Endothelial cell of umbilical vein (primary cell): Measurements from ENCODE around the gene SH2D3C. TPM values are rescaled to one million over a fixed set of nuclear protein-coding genes. Genes with fewer than 3 reads are reported as not detected.
A peak's percentile ranks its signal among the peaks of the same experiment; 100 is the strongest.

Source experiments
- BruUV-seq: library from RNA; stranded (reverse); fragments of 400-500 nt; replicated peaks from 2 replicates; lab custom pipeline; 2021; lab: Mats Ljungman, UMichigan
- CTCF ChIA-PET: fragments of 300-600, 350-600 bp; sonication (Branson Sonifier 250); formaldehyde crosslinking; loops from one replicate; lab custom pipeline; 2021; ENCODE audit warnings: antibody characterized with exemption, inconsistent platforms; lab: Charles Lee
- POLR2A ChIA-PET: fragments of 300-600, 350-600 bp; sonication (Branson Sonifier 250); formaldehyde crosslinking; loops from one replicate; lab custom pipeline; 2021; ENCODE audit warnings: antibody characterized with exemption, inconsistent platforms; lab: Charles Lee
- DNase-seq: peaks from one replicate; pipeline ENCODE4 v3.0.0-alpha.2; 2011; ENCODE audit warnings: low read depth, low spot score
- FAIRE-seq: peaks from 2 replicates; lab custom pipeline; 2011; peaks lifted over from hg19 to GRCh38; lab: Jason Lieb, UNC
- H2AFZ ChIP-seq: 2 replicates; pipeline ENCODE4 v1.6.0; 2012; ENCODE audit warnings: low read depth, low read length, control low read depth, inconsistent platforms
- H3K27ac ChIP-seq: 2 replicates; pipeline ENCODE4 v1.5.1; 2011; ENCODE audit warnings: low read depth, mild to moderate bottlenecking, control low read depth, low read length, moderate library complexity; ENCODE audit not compliant: insufficient read depth
- H3K27me3 ChIP-seq, 2 experiments: 2 replicates each; pipeline versions ENCODE4 v1.6.0 to v1.6.1; 2011; ENCODE audit warnings: low read length in 2 of 2, mixed read lengths in 1 of 2; ENCODE audit not compliant: control insufficient read depth in 2 of 2, insufficient read depth in 2 of 2
- H3K36me3 ChIP-seq, 2 experiments: 2 replicates in 1 of 2; 3 replicates in 1 of 2; pipeline ENCODE4 v1.5.1; 2011; ENCODE audit warnings: low read length in 2 of 2, mild to moderate bottlenecking in 1 of 2, moderate library complexity in 1 of 2; ENCODE audit not compliant: control insufficient read depth in 2 of 2, insufficient read depth in 2 of 2; ENCODE audit errors: extremely low read depth in 1 of 2
- H3K4me1 ChIP-seq: 3 replicates; pipeline ENCODE4 v1.5.1; 2011; ENCODE audit warnings: mild to moderate bottlenecking, low read length; ENCODE audit not compliant: control insufficient read depth, insufficient read depth; ENCODE audit errors: extremely low read depth
- H3K4me2 ChIP-seq: 2 replicates; pipeline ENCODE4 v1.6.1; 2011; ENCODE audit warnings: low read length, control low read depth, mixed read lengths; ENCODE audit not compliant: insufficient read depth
- H3K4me3 ChIP-seq, 3 experiments: fragments of 200-600 bp in 1 of 3; sonication (generic), shearing (Covaris generic) in 1 of 3; replicated peaks in 1 of 3; 2 replicates each; pipeline ENCODE4 v1.5.1; 2011 to 2016; ENCODE audit warnings: control low read depth in 3 of 3, low read length in 3 of 3, mild to moderate bottlenecking in 2 of 3, inconsistent platforms in 1 of 3, low read depth in 1 of 3, moderate library complexity in 1 of 3; ENCODE audit not compliant: insufficient read depth in 1 of 3
- H3K79me2 ChIP-seq: 2 replicates; pipeline ENCODE4 v1.6.0; 2012; ENCODE audit warnings: low read length, inconsistent platforms; ENCODE audit not compliant: control insufficient read depth, insufficient read depth
- H3K9ac ChIP-seq: replicated peaks from 2 replicates; pipeline ENCODE3; 2011; ENCODE audit warnings: low read length, control low read depth; ENCODE audit not compliant: insufficient read depth; ENCODE audit errors: extremely low read depth
- H3K9me1 ChIP-seq: replicated peaks from 3 replicates; pipeline ENCODE4 v1.6.0; 2011; ENCODE audit warnings: mild to moderate bottlenecking, low read length; ENCODE audit not compliant: control insufficient read depth, insufficient read depth; ENCODE audit errors: extremely low read depth
- H3K9me3 ChIP-seq: replicated peaks from 2 replicates; pipeline ENCODE4 v1.5.1; 2012; ENCODE audit warnings: low read length, inconsistent platforms; ENCODE audit not compliant: control insufficient read depth, insufficient read depth
- H4K20me1 ChIP-seq: replicated peaks from 2 replicates; pipeline ENCODE3; 2011; ENCODE audit warnings: mild to moderate bottlenecking, low read length; ENCODE audit not compliant: control insufficient read depth, insufficient read depth; ENCODE audit errors: extremely low read depth
- EZH2 ChIP-seq: IDR thresholded peaks from 2 replicates; pipeline ENCODE4 v1.6.1; 2012; ENCODE audit warnings: borderline replicate concordance, low read depth, mild to moderate bottlenecking, moderate library complexity, low read length, inconsistent platforms; ENCODE audit not compliant: severe bottlenecking
- FOS ChIP-seq: IDR thresholded peaks from 2 replicates; pipeline ENCODE4 v1.6.1; 2011; ENCODE audit warnings: mild to moderate bottlenecking, low read length, moderate library complexity, borderline replicate concordance; ENCODE audit not compliant: insufficient read depth
- GATA2 ChIP-seq: IDR thresholded peaks from 2 replicates; pipeline ENCODE4 v1.7.0; 2011; ENCODE audit warnings: low read depth, mild to moderate bottlenecking, moderate library complexity, mixed read lengths, low read length; ENCODE audit not compliant: insufficient read length, insufficient read depth
- JUN ChIP-seq: IDR thresholded peaks from 2 replicates; pipeline ENCODE4 v1.6.1; 2011; ENCODE audit warnings: borderline replicate concordance, low read depth; ENCODE audit not compliant: insufficient read length, insufficient read depth
- MYC ChIP-seq: IDR thresholded peaks from one replicate; pipeline ENCODE4 v1.6.1; 2011; ENCODE audit warnings: mild to moderate bottlenecking, low read depth, low read length
- POLR2A ChIP-seq: IDR thresholded peaks from 2 replicates; pipeline ENCODE4 v1.6.1; 2012; ENCODE audit warnings: low read depth, mild to moderate bottlenecking, control low read depth, low read length
- POLR2AphosphoS5 ChIP-seq: IDR thresholded peaks from 2 replicates; pipeline ENCODE4 v1.6.1; 2012; ENCODE audit warnings: low read depth, mild to moderate bottlenecking, control low read depth, low read length, moderate library complexity; ENCODE audit not compliant: insufficient read depth
- dilution Hi-C: fragments of 300-500 bp; cut with MboI; formaldehyde crosslinking; loops from one replicate; pipeline ENCODE4 v1.15.0; 2019; ENCODE audit warnings: low sequenced_read_pairs; ENCODE audit not compliant: extremely low pct_ligation_motif_present
- intact Hi-C: fragments of 100-400 bp; cut with micrococcal nuclease; formaldehyde crosslinking; loops from one replicate; pipeline ENCODE4 v1.10.0; 2022
- polyA plus RNA-seq, 4 experiments: library from polyadenylated mRNA; depleted of rRNA in 3 of 4; stranded (reverse) in 3 of 4; unstranded in 1 of 4; fragments of >200 nt; gene quantifications; 2 replicates each; pipeline versions ENCODE4 v1.2.1 to v1.2.3, GENCODE V29; 2011 to 2012; ENCODE audit warnings: missing spikeins in 1 of 4
- total RNA-seq: library from RNA; stranded (reverse); gene quantifications from 2 replicates; pipeline ENCODE4 v1.2.3, GENCODE V29; 2021
- TF ChIP-seq, protein P1 (sequence below), 2 donors: IDR thresholded peaks; 1 replicate in 1 of 2; 2 replicates in 1 of 2; pipeline ENCODE4 v1.5.1; 2011; ENCODE audit warnings: low read length in 2 of 2, mild to moderate bottlenecking in 2 of 2, moderate library complexity in 2 of 2, control low read depth in 1 of 2, inconsistent platforms in 1 of 2, low read depth in 1 of 2; ENCODE audit not compliant: insufficient read depth in 1 of 2; ENCODE audit errors: extremely low read depth in 1 of 2

SH2D3C gene
- total and polyA plus RNA-seq, 2 donors (not counting 3 experiments of a cell fraction or from before 2014, with no cell fraction given): 95.0 to 173 TPM

DNA sequence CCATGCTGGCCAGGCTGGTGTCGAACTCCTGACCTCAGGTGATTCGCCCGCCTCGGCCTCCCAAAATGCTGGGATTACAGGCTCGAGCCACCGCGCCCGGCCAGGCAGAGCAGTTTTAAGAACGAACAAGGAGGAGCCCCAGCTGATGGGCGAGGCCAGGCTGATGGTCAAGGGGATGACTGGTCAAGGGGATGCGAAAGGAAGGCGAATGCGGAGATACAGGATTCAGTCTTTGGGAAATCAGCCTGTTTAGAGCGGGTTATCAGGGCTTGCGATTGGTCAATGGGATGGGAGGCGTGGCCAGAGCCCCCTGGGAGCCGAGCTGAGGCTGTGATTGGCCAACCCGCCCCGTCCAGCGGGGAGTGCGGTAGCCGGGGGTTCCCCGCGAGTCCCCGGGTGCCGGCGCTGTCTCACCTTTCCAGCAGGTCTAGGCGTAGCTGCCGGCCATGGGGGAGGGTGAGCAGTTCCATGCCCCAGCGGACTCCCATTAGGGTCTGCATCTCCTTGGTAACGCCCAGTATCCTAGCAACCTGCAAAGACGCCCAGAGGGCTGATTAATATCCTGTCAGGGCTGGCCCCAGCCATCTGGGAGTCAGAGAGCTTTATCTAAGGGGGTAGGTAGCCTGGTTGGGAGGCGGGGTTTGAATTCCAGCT, 35.9 kb downstream of the SH2D3C start:
- DNase-seq: no peak
- no peaks in the 10 kb centered on the region for H3K4me1 ChIP-seq
- H3K4me3 ChIP-seq: no peak overlapping the region
- peak; percentile 53 for FAIRE-seq
- peaks cover 36 to 59% of the 10 kb centered on the region in 2 experiments for H3K36me3 ChIP-seq
- dilution Hi-C loops (no loop called here), intact Hi-C loops (no loop called here)
- TF ChIP-seq POLR2AphosphoS5: no peak
- no peak for TF ChIP-seq GATA2
- TF ChIP-seq JUN: no peak
- no peak for TF ChIP-seq FOS
- ChIA-PET POLR2A (interaction anchor here (1.3 kb wide), 1 partner anchor 28 kb away, joined by 4 read pairs; no protein-coding TSS in a partner anchor), CTCF (interaction anchor here (1.4 to 3.5 kb wide), 3 partner anchors 8 to 42 kb away, joined by 3 to 15 read pairs (median 4); partner anchors contain the start of gene TOR2A)
- no peak overlapping the region for H2AFZ ChIP-seq
- H3K9me1 ChIP-seq: no peaks in the 10 kb centered on the region
- H3K27ac ChIP-seq: no peak overlapping the region
- no peak overlapping the region for H3K9ac ChIP-seq
- no peaks in the 10 kb centered on the region for H3K9me3 ChIP-seq
- no peaks in the 10 kb centered on the region for H3K27me3 ChIP-seq
- H3K79me2 ChIP-seq: no peaks in the 10 kb centered on the region
- no peak overlapping the region for H3K4me2 ChIP-seq
- BruUV-seq: no TSS peak
- H4K20me1 ChIP-seq: no peaks in the 10 kb centered on the region

DNA sequence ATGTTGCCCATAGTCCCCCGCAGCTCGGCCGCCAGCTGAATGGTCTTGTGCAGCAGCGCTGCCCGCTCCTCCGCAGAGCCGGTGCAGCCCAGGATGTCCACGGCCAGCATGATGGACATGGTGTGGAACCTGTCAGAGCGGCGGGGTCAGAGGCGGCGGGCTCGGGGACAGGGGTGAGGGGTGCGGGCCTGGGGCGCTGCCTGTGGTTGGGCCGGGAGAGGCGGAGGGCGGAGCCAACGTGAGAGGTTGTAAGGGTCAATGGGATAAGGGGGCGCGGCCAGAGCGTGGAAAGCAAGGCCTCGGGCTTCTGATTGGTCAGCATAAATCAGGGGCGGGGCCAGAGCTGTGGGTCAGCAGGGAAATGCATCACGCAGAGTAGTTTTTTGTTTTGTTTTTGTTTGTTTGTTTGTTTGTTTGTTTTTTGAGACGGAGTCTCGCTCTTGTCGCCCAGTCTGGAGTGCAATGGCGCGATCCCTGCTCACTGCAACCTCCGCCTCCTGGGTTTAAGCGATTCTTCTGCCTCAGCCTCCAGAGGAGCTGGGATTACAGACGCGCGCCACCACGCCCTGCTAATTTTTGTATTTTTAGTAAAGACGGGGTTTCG, 36.5 kb downstream of the SH2D3C start:
- FAIRE-seq: peak; percentile 12
- POLR2A ChIA-PET: interaction anchor here (1.3 kb wide), 1 partner anchor 29 kb away, joined by 4 read pairs; no protein-coding TSS in a partner anchor
- no peaks in the 10 kb centered on the region for H3K27me3 ChIP-seq
- TF ChIP-seq MYC (no peak), POLR2A (no peak), GATA2 (no peak), EZH2 (no peak), JUN (no peak)
- TF ChIP-seq, protein P1, sequence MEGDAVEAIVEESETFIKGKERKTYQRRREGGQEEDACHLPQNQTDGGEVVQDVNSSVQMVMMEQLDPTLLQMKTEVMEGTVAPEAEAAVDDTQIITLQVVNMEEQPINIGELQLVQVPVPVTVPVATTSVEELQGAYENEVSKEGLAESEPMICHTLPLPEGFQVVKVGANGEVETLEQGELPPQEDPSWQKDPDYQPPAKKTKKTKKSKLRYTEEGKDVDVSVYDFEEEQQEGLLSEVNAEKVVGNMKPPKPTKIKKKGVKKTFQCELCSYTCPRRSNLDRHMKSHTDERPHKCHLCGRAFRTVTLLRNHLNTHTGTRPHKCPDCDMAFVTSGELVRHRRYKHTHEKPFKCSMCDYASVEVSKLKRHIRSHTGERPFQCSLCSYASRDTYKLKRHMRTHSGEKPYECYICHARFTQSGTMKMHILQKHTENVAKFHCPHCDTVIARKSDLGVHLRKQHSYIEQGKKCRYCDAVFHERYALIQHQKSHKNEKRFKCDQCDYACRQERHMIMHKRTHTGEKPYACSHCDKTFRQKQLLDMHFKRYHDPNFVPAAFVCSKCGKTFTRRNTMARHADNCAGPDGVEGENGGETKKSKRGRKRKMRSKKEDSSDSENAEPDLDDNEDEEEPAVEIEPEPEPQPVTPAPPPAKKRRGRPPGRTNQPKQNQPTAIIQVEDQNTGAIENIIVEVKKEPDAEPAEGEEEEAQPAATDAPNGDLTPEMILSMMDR (IDR thresholded peaks at IDR 0.05; ENCODE audit: extremely low read depth in 1 of 2, insufficient read depth in 1 of 2, low read depth in 1 of 2, low read length in 2 of 2): no peak
- BruUV-seq: no TSS peak
- H3K27ac ChIP-seq: no peak overlapping the region
- H2AFZ ChIP-seq: no peak overlapping the region
- H3K4me2 ChIP-seq: no peak overlapping the region
- dilution Hi-C loops: no loop called here
- no peaks in the 10 kb centered on the region for H3K9me1 ChIP-seq
- H3K4me1 ChIP-seq: no peaks in the 10 kb centered on the region
- H3K79me2 ChIP-seq: no peaks in the 10 kb centered on the region
- H4K20me1 ChIP-seq: no peaks in the 10 kb centered on the region
- no peak for DNase-seq
- intact Hi-C loops: no loop called here
- H3K9ac ChIP-seq: no peak overlapping the region
- no peaks in the 10 kb centered on the region for H3K9me3 ChIP-seq
- CTCF ChIA-PET: interaction anchor here (0.6 to 2.0 kb wide), 3 partner anchors 43 to 181 kb away, joined by 3 to 8 read pairs (median 4); no protein-coding TSS in a partner anchor
- H3K36me3 ChIP-seq: peaks cover 36 to 55% of the 10 kb centered on the region in 2 experiments
- H3K4me3 ChIP-seq: no peak overlapping the region
